Ramos (cell line): Measurements from ENCODE around the gene PRKAR1B.
"Not testable (repeated sequence)": the region's sequence is repeated elsewhere in the genome, so short reads cannot be mapped to it uniquely, and the experiment has no call there.

Experiments used
- in situ Hi-C: fragments of 300-500 bp; cut with MboI; formaldehyde crosslinking; loops from one replicate; pipeline ENCODE4 v1.14.3; 2022; ENCODE audit warnings: low sequenced_read_pairs; ENCODE audit not compliant: unreplicated experiment

Gene PRKAR1B

DNA sequence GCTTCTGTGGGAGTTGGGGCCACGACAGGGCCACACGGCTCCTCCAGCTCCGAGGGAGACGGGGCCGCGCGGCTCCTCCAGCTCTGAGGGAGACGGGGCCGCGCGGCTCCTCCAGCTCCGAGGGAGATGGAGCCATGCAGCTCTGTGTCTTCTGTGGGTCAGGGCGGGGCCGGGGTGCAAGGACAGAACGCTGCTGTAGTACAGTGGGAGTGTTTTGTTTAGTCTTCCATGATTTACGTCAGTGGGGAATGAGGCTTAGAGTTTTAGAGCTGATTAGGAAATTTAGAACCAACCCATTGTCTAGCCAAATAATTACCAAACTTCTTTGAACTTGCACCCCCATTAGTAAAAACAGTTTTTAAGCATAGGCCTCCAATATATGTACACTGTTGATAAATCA, 32.9 kb upstream of the PRKAR1B start:
- in situ Hi-C loops, result no loop called here

DNA sequence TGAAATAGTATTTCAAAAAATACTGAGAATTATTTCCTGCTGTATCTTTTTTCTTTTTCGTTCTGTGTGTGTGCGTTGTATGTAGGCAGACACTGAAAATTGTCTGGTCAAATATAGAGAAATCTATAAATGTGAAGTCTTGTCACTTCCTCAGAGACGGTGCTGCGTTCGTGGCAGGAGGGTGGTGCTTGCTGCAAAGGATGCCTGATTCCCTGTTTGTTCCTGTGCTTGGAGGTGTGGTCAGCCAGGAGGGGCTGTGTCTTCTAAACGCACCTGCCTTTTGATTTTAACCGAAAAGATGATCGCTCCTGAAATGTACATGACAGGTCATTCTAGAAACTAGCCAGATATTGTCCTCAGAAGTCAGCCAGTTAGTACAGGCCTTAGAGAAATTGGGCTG, 32.5 kb upstream of the PRKAR1B start:
- in situ Hi-C loops, result no loop called here

DNA sequence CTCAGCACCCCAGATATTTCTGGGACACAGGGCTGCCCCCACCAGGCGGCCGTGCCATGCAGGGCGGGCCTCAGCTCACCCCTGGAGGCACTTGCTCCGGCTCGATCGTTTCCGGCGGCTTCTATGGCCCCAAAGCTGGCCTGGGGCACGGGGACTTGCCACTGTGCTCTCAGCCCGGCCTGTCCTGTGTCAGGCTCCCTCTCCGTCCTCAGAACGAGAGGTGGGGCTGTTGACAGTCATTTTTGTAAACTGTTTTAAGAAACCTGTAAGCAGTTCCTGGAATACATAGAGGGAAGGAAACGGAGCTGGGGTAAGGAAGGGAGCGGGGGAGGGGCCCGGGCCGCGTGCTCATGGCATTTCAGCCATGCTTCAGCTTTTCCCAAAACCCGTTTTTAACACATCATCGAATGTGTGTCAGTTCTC, 30.7 kb upstream of the PRKAR1B start:
- in situ Hi-C loops, result no loop called here

DNA sequence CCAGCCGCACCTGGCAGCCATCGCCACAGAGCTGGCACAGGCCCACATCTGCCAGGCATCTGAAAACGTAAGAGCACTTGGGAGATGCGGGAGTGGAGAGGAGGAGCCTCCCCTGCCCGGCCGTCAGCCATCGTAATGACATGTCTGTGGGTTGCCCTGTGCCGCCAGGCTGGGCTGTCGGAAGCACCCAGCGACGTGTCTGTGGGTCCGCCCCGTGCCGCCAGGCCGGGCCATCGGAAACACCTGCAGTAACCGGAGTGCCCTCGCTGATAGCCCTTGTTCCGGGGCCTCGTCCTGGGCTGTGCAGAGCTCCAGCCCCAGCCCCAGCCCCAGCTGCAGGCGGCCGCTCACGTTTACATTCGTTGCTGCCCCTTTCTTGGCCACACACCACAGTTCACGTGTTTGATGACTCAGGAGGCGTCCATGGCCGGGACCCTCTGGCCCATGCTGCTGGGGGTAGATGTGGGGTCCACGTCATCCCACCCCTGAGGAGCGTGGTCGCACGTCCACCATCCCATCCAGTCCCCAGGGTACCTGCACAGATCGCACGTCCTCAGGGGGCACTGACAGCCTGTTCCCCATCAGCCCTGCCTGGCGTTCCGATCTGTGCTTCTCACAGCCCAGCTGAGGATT, 30.0 kb upstream of the PRKAR1B start:
- in situ Hi-C loops, result no loop called here

DNA sequence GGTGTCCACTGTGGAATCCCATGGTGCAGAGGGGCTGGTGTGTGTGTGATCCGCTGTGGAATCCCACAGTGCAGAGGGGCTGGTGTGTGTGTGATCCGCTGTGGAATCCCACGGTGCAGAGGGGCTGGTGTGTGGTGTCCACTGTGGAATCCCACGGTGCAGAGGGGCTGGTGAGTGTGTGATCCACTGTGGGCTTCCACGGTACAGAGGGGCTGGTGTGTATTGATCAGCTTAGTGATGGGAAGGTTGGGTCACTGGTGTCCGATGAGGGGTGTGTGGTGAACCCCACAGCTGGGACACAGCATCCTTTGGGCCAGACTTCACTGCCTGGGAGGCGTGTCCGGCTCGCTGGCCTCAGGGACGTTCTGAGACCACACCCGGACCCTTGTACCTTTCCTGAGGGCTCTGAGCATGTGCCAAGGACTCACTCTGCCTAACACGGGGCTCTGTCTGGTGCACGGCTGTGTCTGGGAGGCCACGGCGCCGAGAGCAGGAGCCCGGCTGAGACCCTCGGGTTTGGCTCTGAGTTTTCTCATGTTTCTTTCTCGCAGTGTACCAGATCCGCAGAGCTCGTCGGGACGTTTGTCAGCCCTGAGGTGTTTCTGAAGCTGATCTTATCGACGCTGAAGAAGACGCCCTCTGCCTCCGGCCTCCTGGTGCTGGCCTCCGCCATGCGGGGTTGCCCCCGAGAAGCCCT, 29.3 kb upstream of the PRKAR1B start:
- in situ Hi-C loops, result no loop called here

DNA sequence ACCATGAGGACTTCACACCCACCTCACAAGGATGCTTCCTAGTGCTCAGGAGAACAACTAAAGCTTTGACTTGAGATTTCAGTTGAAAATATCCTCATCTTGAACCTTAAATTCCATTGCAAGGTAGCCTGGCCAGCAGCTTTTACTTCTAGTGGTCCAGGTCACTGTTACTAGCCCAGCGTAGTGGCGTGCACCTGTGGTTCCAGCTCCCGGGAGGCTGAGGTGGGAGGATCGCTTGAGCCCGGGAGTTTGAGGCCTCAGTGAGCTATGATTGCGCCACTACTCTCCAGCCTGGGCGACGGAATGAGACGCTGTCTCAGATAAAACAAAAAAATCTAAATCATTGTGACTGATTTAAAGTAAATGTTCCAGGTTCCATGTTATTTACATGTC, 28.3 kb upstream of the PRKAR1B start:
- in situ Hi-C loops, result no loop called here

DNA sequence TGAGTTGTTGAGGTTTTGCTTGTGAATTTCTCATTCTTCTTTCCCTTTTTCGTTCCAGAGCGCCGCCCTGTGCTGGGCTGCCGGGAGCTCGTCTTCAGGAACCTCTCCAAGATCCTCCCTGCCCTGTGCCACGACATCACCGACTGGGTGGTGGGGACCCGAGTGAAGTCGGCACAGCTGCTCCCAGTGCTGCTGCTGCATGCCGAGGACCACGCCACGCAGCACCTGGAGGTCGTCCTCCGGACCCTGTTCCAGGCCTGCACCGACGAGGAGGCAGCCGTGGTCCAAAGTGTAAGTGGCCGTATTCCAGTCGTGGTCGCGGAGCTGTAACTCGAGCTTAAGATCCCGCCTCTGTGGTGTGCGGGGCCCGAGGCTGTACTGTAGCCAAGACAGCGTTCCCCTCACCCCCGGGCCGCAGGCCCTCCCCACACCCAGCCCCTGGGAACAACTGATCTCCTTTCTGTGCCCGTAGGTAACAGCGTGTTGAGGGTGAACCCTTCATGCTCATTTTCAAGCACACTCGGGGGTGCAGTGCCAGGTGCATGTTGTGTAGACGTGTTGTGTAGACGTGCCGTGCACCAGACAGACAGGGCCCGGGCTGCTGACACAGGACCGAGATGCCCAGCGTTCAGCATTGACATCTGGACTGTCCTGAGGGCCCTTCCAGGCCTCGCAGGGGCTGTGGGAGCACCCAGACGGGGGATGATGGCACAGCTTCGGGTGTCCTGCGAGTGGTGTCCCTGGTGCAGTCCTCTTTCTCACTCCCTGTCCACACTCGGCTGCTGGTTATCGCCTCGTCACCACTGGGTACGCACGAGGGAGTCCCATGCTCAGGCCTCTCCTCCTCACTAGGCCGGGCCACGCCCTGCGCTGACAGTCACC, 27.7 kb upstream of the PRKAR1B start:
- in situ Hi-C loops, result no loop called here

DNA sequence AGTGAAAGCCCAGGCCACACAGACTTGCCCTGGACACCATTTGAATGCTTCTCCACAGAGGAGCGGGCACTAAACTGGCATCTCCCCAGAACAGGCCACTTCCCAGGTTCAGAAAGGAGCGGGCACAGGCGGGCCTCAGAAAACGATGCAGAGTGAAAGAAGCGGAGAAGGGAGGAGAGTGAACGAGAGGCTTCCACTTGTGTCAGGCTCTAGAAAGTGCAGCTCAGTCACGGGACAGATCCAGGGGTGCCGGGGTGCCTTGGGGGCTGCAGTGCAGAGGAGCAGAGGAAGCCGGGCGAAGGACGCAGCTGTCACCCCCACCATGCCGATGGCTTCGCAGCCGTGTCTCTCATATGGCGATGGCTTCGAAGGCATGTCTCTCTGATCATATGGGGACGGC, 26.1 kb upstream of the PRKAR1B start:
- in situ Hi-C loops, result no loop called here

DNA sequence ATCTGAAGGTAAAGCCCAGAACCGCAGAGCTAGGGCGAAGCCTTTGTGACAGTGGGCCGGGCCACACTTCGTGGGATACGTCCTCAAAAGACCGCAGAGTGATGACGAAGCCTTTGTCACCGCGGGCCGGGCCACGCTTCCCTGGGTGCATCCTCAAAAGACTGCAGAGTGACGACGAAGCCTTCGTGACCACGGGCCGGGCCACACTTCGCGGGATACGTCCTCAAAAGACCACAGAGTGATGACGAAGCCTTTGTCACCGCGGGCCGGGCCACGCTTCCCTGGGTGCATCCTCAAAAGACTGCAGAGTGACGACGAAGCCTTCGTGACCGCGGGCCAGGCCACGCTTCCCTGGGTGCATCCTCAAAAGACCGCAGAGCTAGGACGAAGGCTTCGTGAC, 25.2 kb upstream of the PRKAR1B start:
- in situ Hi-C loops, result not testable (repeated sequence)

DNA sequence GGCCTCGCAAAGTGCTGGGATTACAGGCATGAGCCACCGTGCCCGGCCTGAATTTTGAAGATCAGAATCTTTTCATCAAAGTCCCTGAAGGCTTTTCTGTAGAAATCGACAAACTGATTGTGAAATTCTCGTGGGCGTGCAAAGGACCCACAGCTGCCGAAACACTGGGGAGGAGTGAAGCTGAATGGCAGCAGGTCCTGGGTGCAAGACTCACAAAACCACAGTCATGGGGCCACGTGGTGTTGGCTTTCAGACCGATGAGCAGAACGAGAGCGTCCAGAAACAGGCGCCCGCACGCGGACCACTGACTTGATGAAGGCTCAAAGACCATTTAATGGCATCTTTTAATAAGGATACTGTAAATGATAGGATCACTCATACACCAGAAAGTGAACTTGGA, 24.7 kb upstream of the PRKAR1B start:
- in situ Hi-C loops, result no loop called here

DNA sequence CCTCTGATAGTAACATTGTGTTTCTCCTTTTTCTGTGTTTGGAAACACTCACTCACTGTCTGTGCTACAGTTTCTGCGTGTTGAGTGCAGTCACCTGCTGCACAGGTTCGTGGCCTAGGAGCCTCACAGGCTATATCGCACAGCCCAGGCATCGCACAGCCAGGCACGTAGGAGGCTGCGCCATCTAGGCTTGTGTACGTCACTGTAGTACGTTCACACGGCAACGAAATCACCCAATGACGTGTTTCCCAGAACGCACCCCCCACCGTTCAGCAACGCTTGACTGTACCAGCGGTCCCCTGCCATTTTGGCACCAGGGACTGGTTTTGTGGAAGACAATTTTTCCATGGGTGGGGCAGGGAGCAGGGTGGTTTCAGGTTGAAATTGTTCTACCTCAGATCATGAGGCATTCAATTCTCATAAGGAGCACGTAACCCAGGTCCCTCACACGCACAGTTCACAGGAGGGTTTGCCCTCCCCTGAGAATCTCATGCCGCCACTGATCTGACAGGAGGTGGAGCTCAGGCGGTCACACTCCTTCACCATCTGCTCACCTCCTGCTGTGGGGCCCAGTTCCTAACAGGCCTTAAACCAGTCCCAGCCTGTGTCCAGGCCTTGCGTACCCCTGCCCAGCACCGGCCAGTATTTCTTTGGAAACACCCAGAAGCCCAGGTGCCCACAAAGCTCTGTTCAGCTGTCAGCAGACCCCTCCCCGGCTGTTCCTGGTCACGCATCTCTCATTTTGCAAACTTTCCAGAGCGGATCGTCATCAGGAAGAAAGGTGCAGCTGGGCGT, 23.2 kb upstream of the PRKAR1B start:
- in situ Hi-C loops, result no loop called here

DNA sequence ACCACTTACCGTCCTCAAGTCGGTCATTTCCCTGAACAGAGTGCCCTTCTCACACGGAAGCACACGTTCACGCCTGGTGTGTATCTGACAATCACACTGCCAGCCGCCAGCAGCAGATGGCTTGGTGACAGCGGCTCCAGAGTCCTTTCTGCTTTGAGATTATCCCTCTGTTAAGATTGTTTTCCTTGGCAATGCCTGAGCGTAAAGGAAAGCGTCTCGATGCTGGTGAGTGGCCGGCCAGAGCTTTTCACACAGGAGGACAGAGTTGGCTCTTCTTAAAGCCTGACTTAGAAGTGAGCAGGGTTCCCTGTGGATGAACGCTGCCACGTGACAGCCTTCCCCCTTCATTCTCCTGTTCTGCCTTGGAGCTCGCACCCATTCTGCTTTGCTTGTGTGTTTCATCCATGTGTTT, 22.1 kb upstream of the PRKAR1B start:
- in situ Hi-C loops, result no loop called here

DNA sequence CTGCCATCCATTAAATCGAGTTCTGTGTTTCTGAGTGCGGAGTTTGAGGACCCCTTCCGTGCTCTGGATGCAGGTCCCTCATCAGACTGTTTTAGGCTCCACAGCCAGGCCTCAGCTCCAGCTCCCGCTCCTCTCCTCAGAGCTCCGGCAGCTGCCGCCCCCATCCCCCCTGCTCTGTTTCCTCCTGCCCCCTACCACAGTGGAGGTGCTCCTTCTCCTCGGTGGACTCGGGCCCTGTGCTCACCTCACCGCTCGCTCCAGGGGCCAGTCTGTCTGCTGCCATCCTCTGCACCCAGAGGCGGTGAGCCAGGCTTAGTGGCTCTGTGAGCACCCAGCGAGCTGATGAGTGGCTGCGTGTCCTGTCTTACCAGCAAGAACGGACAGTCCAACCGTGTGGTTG, 21.4 kb upstream of the PRKAR1B start:
- in situ Hi-C loops, result no loop called here

DNA sequence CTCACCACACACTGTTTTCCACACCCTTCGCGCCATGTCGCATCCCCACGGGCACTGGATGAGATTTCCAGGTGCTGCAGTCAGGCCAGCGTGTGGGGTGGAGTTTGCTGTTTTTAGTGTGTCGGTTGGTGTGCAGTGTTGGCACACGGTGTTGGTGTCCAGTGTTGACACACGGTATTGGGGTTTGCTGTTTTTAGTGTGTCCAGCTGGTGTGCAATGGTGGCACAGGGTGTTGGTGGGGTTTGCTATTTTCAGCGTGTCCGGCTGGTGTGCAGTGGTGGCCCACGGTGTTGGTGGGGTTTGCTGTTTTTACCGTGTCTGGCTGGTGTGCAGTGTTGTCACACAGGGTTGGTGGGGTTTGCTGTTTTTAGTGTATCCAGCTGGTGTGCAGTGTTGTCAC, 20.1 kb upstream of the PRKAR1B start:
- in situ Hi-C loops, result no loop called here

DNA sequence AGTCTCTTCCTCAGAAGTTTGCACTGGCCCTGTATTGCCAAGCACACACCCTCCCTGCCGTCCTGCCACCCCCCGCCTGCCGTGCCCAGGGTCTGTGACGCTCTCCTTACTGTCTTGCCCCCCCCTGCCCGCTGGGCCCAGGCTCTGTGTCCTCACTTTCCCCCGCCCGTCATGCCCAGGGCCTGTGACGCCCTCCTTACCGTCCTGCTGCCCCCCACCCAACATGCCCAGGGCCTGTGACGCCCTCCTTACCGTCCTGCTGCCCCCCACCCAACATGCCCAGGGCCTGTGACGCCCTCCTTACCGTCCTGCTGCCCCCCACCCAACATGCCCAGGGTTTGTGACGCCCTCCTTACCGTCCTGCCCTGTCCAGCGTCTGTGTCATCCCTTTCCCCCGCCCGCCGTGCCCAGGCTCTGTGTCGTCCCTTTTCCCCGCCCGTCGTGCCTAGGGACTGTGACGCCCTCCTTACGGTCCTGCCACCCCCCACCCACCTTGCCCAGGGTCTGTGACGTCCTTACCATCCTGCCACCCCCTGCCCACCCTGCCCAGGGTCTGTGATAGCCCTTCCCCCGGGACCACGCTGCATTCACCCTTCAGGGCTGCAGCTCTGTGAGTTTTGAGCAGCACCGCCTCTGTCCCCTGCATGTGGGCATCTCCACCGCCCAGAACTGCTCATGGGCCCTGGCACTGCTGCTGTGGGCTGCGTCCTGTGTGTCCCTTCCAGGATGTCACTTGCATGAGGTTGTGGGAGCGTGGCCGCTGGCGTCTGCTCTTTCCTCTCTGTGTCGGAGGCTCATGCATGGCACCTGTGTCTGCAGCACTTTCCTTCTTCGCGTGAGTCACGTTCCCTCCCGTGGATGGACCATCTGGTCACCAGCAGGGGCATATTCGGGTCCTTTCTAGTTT, 19.3 kb upstream of the PRKAR1B start:
- in situ Hi-C loops, result no loop called here

DNA sequence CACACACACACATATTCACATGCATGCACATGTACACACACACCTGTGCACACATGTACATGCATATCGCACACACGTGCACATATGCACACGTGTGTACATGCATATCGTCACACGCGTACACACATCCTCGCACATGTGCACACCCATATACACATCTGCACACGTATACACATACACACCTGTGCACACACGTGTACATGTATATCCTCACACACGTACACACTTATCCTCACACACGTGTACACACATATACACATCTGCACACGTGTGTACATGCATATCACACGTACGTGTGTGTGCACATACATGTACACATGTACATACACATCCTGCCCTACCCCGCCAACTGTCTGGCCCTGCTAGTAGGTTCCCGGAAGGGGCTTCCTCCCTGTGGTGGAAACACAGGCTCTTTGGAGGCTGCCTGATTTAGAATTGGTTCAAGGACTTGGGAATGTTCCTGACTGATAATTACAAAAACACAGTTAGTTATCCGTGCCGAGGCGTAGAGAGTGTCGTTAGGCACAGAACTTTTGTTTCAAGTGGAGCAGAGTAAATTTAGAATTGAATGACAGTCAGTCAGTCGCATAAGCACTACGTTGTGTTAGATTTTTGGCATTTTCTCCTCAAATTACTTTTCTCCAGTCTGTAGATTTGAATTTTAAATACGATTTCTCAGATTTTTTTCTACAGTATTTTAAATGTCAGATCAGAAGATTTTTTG, 18.5 kb upstream of the PRKAR1B start:
- in situ Hi-C loops, result no loop called here

DNA sequence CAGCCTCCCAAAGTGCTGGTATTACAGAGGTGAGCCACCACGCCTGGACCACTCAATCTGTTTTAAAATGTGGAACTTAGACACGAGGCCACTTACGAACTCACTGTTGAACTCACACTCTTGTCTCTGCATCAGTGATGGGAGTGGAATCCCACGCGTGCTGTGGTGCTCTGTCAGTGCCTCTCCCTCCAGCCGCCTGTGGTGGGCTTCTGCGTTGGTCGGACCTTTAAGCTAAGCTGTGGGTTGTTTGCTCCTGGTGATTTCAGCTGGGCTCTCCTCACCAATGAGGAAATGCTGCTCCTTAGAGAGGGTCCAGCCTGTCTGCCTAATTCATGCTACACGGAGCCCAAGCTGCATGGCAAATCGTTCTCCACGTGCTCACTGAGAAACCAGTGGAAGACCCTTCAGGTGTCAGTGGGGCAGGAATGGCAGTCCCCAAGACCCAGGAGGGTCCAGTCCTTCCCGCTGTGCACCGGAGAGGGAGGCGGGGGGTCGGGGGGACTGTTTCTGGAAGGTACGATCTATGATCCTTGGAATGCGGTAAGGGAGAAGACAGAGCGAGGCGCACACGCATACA, 17.9 kb upstream of the PRKAR1B start:
- in situ Hi-C loops, result no loop called here

DNA sequence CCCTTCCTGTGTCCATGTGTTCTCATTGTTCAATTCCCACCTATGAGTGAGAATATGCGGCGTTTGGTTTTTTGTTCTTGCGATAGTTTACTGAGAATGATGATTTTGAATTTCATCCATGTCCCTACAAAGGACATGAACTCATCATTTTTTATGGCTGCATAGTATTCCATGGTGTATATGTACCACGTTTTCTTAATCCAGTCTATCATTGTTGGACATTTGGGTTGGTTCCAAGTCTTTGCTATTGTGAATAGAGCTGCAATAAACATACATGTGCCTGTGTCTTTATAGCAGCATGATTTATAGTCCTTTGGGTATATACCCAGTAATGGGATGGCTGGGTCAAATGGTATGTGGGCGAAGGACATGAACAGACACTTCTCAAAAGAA, 17.0 kb upstream of the PRKAR1B start:
- in situ Hi-C loops, result not testable (repeated sequence)
